HG02970 (cell line): Measurements from ENCODE around the gene UBAP2L.
"Not testable (repeated sequence)": the region's sequence is repeated elsewhere in the genome, so short reads cannot be mapped to it uniquely, and the experiment has no call there.

Experiments
- ATAC-seq: cut with Tn5 transposase; IDR thresholded peaks from one replicate; pipeline ENCODE4 v1.9.1; 2021; ENCODE audit warnings: mild to moderate bottlenecking, moderate library complexity, moderate number of reproducible peaks; ENCODE audit not compliant: unreplicated experiment, low FRiP score

Gene UBAP2L

DNA sequence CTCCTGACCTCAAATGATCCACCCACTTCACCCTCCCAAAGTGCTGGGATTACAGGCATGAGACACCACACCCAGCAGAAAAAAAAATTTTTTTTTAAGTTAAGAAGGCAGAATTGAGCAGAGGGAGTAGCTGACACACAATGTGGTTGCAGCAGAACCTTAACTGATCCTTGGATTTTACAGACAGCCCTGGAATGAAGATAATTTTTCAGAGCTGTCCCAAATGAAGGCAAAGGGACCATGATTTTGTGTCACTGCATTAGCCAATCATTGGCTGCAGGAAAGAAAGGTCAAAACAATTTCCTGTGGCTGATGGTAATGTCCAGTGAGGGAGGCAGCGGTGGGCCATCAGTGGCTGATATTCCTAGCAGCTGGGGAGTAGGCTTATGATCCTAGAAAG is 80.8 kb downstream of the UBAP2L start:
- no peak for ATAC-seq

DNA sequence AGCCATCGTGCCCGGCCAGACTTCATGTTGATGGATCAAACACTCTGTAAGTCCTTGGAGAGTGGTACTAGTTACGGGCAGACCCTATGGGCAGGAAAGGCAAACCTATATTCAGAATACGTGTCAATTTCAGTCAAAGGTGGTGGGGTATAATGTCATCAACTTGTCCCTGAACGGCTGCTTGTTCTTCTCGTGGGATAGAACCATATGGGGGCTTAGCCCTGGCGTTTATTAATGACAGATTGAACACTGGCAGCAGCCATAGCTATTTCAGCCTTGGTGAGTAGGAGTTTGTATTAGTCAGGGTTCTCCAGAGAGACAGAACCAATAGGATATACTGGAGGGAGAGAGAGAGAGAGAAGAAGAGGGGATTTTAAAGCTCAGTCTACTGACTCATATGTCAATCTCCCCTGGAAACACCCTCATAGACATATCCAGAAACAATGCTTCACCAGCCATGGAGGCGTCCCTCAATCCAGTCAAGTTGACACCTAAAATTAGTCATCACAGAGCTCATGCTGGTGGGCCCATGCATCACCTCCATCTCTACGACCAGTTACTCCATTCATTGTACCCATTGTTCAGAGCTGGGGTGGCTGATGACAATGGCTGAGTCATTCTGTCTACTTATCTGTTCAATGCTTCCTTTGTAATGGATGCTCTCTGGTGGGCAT is 84.0 kb downstream of the UBAP2L start:
- no peak for ATAC-seq

DNA sequence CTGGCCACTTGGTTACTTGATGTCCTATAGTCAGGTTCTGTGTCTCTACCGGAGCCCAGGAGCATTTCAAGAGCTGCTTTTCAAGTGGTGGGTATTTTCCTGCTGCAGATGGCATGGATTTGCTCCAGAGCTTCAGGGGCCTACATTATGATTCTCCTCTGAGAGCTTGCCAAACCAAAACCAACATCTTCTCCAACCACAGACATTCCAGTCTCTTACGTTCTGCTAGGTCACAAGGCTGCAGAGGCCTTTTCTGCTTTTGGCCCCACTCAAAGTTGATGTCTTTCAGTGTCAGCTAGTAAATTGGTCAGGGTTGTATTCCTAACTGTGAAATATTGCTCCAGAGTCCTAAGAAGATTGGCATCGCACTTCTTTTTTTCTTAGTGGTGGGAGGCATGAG is 85.4 kb downstream of the UBAP2L start:
- ATAC-seq, result no peak

DNA sequence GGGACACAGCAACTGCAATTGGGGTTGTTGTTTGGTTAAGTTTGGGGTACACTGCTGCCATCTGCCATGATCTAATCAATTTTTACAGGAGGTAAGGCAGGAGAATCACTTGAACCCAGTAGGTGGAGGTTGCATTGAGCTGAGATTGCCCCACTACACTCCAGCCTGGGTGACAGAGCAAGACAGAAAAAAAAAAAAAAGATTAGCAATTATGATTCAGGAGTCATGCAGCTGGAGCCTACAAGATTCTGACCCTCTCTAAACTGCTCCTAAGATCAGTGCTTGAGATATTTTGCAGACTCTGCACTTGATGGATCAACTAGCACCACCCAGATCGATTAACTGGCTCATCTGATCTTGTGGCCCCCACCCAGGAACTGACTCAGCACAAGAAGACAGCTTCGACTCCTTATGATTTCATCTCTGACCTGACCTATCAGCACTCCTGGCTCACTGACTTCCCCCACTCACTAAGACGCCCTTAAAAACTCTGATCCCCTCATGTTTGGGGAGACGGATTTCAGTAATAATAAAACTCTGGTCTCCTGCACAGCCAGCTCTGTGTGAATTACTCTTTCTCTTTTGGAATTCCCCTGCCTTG is 87.0 kb downstream of the UBAP2L start:
- ATAC-seq, result not testable (repeated sequence)

DNA sequence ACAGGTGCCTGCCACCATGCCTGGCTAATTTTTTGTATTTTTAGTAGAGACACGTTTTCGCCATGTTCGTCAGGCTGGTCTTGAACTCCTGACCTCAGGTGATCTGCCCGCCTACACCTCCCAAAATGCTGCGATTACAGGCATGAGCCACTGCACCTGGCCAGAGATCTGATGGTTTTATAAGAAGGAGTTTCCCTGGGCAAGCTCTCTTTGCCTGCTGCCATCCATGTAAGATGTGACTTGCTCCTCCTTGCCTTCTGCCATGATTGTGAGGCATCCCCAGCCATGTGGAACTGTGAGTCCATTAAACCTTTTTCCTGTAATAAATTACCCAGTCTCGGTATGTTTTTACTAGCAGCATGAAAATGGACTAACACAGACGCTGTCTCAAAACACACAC is 88.4 kb downstream of the UBAP2L start:
- ATAC-seq, result not testable (repeated sequence)

DNA sequence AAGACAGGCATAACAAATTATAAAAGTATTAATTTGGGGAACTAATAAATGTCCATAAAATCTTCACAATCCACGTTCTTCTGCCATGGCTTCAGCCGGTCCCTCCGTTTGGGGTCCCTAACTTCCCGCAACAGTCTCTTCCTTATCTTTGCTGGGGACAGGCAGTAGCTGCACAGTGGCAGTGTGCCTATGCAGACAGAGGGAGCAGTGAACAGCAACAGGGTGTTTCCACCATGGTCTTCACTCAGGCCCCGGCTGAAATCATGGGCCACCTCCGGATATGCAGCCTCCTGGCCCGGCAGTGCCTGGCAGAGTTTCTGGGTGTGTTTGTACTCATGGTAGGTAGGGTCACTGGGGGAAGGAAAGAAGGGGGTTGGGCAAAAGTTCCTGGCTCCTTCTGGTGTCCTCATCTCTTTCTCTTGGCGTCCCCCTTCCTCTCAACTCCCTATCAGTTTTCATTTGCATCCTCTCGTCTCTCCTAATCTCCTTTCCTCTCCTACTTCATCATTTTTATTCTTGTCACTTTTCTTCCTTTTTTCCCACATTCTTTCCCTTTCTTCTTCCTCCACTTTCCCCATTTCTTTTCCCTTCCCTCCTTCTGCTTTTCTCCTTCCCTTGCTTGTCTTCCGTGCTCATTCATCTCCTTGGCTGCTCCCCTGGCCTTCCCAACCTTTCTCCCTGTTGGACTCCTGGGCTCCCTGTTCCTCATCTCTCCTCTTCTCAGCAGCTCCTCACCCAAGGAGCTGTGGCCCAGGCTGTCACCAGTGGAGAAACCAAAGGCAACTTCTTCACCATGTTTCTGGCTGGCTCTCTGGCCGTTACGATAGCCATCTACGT is 91.7 kb downstream of the UBAP2L start:
- not testable (repeated sequence) for ATAC-seq

DNA sequence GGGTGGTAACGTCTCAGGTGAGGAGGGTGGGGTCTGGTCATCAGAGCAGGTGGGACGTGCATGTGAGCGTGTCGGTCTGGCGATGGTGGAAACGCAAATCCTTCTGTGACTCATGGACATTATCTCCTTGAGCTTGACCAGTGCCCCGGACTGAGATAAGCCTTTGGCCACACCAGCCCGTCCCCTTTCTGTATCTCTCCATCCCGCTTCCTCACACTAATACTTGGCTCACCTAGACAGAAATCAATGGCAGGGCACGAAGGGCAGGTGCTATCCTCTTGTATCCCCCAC is 92.3 kb downstream of the UBAP2L start:
- ATAC-seq, result no peak

DNA sequence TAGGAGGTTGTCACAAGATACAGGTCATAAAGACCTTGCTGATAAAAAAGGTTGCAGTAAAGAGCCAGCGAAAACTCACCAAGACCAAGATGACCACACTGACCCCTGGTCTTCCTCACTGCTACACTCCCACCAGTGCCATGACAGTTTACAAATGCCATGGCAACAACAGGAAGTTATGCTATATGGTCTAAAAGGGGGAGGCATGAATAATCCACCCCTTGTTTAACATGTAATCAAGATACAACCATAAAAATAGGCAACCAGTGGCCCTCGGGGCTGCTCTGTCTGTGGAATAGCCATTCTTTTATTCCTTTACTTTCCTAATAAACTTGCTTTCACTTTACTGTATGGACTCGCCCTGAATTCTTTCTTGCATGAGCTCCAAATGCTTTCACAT is 93.5 kb downstream of the UBAP2L start:
- ATAC-seq, result not testable (repeated sequence)

DNA sequence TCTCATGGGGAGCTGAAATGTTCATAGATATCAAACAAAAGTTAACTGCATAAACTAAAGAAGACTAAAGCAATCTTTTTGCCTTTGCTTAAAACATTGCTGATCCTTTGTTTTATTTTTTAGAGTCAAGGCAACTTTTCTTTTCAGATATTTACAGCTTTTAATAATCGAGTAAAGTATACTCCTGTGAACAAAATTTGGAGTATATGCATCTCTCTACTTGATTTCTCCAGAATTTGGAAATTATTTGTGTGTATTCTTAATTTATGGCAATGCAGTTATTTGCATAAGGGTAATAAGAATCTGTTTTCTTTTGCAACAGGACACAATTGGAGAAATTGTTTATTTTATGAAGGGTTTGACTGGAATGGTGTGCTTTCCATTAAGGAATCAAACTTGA is 95.9 kb downstream of the UBAP2L start:
- no peak for ATAC-seq

DNA sequence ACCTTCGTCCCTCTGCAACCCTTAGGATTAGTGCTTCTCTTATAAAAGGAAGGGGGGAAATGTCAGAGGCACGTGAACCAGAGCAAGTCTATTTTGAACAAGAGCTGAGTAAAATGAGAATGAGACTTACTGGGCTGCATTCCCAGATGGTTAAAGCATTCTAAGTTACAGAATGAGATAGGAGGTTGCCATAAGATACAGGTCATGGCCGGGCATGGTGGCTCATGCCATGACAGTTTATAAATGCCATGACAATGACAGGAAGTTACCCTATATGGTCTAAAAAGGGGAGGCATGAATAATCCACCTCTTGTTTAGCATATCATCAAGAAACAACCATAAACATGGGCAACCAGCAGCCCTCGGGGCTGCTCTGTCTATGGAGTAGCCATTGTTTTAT is 97.6 kb downstream of the UBAP2L start:
- no peak for ATAC-seq
